GM18511 (cell line): ENCODE results near the gene ATF7.
A peak's percentile ranks its signal among the peaks of the same experiment; 100 is the strongest.

ENCODE experiments used
- ATAC-seq: cut with Tn5 transposase; IDR thresholded peaks from one replicate; pipeline ENCODE4 v1.9.1; 2021; ENCODE audit warnings: mild to moderate bottlenecking, moderate library complexity; ENCODE audit not compliant: unreplicated experiment

Gene ATF7

GRCh38 chr12:53504004-53504920, 121.9 kb downstream of the ATF7 start:
- ATAC-seq = no peak

DNA sequence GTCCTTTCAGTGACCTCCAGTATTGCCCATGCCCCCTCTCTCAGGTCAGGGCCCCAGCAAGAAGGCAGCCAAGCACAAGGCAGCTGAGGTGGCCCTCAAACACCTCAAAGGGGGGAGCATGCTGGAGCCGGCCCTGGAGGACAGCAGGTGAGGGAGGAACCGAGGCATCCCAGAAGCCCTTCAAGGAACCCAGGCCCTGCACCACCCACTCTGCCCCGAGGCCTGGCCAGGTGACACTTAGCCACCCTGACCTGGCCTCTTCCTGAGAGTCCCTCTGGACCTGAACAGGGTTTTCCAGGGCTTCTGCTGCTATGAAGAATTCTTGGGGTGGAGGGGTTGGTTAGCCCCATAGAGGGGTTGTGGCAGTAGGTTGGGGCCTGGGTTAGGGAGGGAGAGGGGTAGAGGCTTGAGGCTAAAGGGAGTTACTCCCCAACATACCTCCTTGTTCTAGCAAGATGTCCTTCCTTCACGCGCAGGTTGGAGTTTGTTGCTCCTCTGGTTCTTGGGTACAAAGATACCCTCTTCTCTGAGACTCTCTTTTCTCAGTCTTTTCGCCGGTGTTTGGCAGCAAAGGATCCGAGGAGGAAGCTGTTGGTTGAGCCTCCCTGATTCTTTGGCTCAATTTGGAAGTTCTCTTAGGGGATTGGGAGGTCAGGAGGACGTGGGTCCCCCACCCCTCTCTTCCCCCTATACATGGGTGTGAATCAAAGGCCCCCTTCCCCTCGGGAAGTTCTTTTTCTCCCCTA, 123.0 kb downstream of the ATF7 start:
- ATAC-seq = no peak

DNA sequence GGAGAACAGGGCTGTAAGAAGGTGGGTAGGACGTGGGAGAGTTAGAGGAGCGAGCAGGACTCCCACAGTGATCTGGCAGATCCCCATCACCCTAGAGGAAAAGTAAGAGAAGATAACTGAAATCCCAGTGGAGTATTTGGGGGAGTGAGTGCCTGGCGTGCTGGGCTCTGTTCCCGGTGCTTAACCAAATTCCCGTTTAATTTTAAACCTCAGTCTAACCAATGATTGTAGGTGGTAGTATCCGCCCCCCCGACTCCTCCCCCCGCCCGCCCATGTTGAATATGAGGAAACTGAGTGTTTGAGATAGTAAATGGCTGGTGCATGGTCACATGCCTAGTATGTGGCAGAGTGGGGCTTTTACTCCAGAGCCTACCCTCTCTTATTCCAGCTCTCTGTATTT, 123.9 kb downstream of the ATF7 start:
- ATAC-seq = no peak

DNA sequence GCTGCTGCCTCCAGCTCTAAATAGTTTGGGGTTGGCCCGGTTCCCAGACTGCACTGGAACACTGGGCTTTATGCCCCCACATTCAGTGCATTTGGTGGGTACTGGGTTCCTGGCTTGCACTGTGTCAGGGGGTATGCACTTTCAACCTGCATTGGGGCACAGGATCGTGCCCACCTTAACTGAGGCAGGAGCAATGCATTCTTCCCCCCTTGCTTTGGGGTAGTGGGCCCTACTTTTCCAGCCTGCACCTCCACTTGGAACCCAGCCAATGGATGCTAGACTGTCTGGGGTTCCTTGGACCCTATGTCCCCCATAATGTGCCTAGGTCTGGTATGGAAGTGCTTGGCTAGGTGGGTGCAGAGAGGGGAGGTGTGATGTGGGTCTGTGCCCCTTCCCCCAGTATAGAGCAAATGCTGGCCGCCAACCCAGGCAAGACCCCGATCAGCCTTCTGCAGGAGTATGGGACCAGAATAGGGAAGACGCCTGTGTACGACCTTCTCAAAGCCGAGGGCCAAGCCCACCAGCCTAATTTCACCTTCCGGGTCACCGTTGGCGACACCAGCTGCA, 124.5 kb downstream of the ATF7 start:
- ATAC-seq = no peak

DNA sequence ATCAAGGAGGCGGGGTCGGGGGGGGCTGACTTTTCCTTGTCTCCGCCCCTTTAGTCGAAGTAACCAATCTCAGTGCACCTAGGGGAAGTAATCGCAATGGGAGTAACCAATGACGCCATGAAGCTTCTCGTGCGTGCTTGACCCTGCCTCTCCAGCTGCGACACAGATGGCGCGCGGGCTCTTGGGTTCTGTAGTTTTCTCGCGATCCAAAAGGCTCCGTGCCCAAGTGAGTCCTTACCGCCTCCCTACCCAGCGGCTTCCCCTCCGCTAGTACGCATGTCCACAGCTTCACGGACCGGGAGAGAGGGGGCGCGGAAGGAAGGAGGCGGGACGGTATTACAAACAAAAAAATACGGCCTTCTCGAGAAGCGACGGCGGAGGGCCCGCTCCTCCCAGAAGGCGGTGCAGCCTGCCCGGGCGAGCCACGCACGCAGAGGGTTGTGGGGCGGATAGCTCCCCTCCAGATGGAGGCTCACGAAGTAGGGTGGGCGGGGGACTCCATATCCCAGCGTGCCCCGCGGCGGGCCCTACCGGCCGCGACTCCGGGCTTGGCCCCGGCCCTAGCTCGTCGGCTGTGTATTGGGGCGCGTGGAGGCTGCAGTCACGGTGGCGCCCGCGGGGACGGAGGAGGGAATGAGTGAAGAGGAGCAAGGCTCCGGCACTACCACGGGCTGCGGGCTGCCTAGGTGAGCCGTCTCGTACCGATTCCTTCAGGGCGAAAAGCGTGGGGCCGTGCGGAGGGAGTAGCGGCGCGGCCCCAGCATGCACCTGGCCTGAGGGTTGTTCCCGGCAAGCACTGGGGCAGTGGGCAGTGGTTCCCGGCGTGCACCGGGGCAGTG, 125.2 kb downstream of the ATF7 start, which contains the start of gene TARBP2:
Gene TARBP2, plus strand, starts transcription at position 508 of the 839 bp plus-strand sequence. Its CDS starts 126 bp downstream, at position 634.
- ATAC-seq = peak; percentile 82

- no peak for ATAC-seq
Measured at GRCh38 chr12:53500142-53500775, 125.9 kb downstream of the ATF7 start.

DNA sequence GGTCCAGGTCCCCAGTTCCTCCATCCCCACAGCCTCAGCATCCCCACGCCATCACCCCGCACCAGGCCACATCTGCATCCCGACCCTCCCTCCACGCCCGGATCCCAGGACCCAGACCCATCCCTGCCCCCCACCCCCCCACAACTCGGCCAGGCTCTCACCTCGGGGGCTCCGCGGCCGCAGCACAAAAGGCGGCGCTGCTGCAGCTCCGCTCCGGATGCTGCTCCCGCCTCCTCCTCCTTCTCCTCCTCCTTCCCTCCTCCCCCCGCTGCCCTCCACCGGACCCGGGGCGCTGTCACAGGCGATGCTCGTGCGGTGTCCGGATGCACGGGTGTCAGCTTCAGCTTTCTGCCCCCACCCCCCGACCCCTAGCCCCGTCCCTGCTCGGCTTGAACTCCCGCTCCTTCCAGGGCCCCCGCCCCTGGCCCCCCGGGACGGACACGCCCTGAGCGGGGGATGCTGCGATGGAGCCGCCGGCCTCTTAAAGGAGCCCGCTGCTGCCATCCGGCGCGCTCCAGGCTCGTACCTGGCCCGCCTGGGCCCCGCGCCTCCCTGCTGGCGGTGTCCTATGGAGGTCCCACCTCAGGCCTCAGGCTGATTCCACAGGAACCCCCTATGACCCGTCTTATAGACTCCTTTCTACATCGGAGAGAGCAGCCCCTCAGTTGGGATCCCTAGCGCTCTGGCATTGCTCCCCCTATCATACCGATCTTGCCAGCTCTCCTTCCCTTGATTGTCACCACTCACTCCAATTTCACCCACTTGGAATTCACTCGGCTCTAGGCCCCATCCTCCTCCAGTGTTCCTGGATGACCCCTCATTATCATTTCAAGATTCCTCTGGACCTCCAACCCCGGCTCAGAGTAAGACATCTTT, 126.7 kb downstream of the ATF7 start, which contains the start of gene MAP3K12:
Gene MAP3K12, minus strand, starts transcription at position 193 of the 876 bp plus-strand sequence. CDS start 12,067 bp downstream, outside the sequence.
- no peak for ATAC-seq

DNA sequence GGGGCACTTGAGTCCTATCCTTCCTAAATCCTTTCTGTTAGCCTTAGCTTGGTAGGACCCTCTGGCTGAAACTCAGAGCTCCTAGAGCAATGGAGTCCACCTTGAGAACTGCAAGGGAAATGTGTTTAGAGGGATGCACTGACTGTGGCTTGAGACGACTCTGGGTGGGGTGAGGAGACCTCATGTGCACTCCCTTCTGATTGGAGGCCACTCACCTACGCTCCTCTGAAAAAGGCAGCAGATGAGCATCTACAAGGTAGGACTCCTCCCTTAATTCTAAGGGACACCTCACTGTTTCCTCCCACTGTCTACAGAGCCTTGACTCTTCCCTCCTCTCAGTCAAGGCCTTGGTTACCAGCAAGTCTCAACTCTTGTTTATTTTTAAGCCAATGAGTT, 127.9 kb downstream of the ATF7 start:
- no peak for ATAC-seq

DNA sequence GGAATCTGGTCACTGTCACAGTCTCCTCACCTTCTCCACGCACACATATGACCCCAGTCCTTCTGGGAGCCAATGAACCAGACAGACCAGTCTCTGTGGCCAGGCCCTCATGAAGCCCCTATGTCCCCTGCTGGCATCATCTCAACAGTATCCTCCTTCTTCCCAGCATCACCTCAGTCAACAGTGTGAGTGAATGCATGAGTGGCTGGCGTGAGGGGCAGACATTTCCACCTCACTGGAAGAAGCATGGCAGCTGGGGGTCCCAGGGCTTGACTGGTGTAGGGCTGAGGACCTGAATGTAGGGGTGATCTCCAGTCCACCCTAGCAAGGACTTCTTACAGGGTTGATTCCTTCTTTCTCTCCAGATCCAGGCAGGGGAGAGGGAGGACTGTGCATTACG, 128.7 kb downstream of the ATF7 start:
- ATAC-seq = no peak

- ATAC-seq = no peak
Measured at GRCh38 chr12:53496752-53497032, 129.5 kb downstream of the ATF7 start.

DNA sequence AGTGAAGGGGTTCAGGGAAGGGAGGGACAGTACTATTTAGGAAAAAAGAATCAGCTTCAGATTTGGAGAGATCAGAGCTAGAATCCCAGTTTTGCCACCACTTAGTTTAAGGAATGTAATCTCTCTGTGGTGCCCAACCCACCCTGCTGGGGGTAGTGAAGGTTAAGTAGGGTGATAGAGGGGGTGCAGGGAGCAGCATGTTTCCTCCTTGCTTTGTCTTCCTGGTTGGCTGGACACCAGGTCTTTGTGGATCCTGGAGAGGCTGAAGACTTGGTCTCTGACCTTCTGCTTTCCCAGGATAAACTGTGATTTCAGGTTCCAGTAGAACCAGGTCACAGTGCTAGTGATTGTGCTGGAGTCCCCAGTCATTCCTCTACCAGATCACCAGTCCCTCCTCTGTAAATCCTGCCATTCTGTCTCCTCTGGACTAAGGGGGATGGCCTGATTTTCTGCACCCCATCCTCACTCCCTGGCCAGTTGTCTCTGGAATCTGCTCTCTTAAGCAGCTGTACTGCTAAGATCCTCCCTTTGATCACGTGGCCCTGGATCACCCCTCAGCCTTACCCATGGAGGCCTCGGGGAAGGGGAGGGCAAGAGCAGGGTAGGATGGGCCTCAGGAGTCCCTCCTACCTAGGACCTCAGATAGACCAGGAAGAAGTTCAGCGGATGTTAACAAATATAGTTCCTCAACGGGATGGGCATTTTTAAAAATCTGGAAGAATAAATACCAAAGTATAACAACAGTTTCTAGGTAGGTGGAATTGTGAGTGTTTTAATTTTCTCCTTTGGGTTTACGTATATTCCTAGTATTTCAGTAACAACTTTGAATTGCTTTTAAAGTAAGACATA, 130.1 kb downstream of the ATF7 start:
- no peak for ATAC-seq

DNA sequence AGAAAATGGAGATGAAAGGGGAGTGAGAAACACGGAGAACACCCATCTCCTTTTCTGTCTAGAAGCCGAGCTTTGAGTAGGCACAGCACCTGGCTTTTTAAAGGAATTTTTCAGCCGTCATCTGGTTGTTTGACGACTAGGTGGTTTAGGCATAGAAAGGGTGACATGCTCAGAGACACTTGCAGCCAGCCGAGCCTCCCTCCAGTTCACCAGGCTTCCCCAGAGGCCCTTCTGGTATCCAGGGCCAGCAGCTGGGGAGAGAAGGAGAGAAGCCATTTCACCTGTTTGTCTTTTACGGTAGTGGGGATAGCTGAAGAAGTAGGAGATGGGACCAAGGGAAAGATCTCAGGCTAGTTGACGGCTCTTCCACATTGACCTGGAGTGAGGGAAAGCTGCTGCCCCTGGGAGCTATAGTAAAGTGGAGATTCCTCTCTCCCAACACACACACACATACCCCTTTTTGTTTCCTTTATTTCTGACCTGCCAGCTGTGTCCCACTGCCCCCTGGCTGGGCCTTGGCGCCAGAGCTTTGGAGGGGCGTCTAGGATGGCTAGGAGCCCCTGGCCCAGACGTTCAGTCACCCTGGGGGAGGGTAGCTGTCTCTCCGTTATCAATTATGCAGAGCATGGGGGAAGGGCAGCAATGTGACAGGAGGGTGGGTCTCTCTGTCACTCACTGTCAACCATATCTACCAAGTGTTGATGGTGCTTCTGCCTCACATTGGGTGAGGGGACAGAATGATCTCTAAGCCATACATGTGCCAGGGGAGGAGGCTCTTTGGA, 132.4 kb downstream of the ATF7 start:
- ATAC-seq = no peak

- ATAC-seq = peak; percentile 96
Measured at GRCh38 chr12:53492830-53493609, 133.2 kb downstream of the ATF7 start.

DNA sequence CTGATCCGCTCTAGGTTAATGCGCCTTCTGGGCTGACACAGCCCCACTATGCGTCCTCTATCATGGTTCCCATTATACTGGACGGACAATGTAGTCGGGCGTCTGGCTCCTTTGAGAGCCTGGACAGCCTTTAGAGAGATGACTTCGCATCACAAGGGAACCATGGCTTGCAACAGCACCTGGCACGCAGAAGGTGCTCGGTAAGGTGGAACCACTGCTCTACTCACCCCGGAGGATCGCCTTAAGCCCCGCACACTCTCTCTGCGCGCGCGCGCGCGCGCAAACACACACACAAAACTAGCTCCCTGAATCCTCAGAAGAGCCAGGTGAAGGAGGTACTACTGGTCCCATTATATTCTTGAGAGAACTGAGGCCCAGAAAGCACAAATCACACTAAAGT, 134.0 kb downstream of the ATF7 start:
- ATAC-seq = no peak

DNA sequence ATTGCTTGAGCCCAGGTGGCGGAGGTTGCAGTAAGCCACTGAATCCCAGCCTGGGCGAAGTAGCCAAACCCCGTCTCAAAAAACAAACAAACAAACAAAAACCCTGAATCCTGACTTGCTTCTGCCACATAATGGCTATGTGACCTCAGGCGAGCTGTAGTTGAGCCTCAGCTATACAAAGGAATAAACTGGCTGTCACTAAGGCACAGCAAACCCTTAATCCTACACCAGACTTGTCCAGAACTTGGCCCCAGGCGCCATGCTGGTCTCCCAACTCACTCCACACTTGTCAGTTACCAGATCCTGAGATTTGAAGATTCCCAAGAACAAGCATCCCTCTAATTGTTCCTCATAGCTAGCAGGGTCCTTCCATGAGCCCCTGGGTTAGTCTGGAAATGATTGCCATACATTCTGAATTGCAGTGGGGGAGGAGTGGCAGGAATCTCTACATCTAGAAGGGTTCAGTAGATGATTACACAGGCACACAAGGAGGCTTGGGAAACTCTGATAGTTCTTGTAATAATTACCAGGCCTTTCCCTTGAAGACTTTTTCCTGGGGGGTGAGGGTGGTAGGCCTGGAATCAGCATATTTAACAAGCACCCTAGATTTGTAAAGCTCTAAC, 136.8 kb downstream of the ATF7 start:
- ATAC-seq = no peak

DNA sequence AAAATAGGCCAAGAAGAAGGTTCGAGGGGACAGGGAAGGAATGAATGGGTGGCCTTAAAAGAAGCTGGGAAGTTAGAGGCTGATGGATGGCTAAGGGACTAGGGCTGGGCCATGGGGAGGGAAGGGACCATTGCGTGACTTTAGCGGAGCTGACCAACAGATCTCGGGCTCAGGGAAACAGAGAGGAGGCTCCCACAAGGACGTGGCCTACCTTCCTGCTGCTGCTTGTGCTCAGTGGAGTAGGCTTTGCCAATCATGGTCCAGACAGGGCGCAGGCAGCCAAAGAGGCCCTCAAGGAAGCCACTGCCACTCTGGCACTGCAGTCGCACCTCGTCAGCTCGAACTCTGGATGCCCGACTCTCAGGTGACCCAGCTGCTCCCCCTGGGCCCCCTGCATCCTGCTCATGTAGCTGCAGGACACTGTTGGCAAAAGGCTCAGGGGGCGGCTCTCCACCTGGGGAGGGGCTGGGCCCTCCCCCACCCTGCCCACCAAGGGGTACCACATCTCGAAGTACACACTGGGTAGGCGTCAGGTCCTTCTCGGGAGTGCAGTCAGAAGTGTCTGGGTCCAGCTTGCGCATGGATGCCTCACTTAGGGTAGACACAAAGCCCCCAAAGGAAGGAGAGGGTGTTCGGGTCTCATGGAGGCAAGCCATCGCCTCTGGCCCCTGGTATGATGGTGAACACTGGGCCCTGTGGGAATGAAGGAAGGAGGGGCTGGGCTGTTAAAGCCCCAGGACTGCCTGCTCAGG, 139.3 kb downstream of the ATF7 start:
- ATAC-seq = no peak
